ENCODE data around the gene IL4R. TPM values are rescaled to one million over a fixed set of nuclear protein-coding genes. Genes with fewer than 3 reads are reported as not detected.
A peak's percentile ranks its signal among the peaks of the same experiment; 100 is the strongest.

The IL4R gene
- total and polyA plus RNA-seq, 2 experiments from 2014 or later = 6.4 to 17.6 TPM

DNA sequence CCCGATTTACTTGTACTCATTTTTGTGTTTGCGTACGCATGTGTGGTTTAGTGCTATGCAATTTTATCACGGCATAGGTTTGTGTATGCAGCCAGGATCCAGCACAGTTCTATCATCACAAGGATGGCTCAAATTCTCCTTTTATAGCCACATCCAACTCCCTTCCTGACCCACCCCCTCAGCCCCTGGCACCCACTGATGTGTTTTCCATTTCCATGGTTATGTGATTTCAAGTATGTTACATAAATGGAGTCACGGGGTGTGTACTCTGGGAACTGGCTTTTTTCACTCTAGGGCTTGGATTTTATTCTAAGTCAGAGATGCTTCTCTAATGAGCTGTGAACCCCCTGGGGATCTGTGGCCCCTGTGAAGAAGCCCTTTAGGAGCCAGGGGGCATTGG, 16.8 kb downstream of the IL4R start (continued):
- TF ChIP-seq POLR2AphosphoS5 (IDR thresholded peaks at IDR 0.05; ENCODE audit: low read depth) = no peak
- no peak for TF ChIP-seq STAT1 (IDR thresholded peaks at IDR 0.05; ENCODE audit: unreplicated experiment)
- TF ChIP-seq JUNB (IDR thresholded peaks at IDR 0.05; ENCODE audit: unreplicated experiment) = no peak
- TF ChIP-seq CREB1 (CRISPR knock-in tag; IDR thresholded peaks at IDR 0.05; ENCODE audit: low read depth) = no peak
- TF ChIP-seq, protein P1, sequence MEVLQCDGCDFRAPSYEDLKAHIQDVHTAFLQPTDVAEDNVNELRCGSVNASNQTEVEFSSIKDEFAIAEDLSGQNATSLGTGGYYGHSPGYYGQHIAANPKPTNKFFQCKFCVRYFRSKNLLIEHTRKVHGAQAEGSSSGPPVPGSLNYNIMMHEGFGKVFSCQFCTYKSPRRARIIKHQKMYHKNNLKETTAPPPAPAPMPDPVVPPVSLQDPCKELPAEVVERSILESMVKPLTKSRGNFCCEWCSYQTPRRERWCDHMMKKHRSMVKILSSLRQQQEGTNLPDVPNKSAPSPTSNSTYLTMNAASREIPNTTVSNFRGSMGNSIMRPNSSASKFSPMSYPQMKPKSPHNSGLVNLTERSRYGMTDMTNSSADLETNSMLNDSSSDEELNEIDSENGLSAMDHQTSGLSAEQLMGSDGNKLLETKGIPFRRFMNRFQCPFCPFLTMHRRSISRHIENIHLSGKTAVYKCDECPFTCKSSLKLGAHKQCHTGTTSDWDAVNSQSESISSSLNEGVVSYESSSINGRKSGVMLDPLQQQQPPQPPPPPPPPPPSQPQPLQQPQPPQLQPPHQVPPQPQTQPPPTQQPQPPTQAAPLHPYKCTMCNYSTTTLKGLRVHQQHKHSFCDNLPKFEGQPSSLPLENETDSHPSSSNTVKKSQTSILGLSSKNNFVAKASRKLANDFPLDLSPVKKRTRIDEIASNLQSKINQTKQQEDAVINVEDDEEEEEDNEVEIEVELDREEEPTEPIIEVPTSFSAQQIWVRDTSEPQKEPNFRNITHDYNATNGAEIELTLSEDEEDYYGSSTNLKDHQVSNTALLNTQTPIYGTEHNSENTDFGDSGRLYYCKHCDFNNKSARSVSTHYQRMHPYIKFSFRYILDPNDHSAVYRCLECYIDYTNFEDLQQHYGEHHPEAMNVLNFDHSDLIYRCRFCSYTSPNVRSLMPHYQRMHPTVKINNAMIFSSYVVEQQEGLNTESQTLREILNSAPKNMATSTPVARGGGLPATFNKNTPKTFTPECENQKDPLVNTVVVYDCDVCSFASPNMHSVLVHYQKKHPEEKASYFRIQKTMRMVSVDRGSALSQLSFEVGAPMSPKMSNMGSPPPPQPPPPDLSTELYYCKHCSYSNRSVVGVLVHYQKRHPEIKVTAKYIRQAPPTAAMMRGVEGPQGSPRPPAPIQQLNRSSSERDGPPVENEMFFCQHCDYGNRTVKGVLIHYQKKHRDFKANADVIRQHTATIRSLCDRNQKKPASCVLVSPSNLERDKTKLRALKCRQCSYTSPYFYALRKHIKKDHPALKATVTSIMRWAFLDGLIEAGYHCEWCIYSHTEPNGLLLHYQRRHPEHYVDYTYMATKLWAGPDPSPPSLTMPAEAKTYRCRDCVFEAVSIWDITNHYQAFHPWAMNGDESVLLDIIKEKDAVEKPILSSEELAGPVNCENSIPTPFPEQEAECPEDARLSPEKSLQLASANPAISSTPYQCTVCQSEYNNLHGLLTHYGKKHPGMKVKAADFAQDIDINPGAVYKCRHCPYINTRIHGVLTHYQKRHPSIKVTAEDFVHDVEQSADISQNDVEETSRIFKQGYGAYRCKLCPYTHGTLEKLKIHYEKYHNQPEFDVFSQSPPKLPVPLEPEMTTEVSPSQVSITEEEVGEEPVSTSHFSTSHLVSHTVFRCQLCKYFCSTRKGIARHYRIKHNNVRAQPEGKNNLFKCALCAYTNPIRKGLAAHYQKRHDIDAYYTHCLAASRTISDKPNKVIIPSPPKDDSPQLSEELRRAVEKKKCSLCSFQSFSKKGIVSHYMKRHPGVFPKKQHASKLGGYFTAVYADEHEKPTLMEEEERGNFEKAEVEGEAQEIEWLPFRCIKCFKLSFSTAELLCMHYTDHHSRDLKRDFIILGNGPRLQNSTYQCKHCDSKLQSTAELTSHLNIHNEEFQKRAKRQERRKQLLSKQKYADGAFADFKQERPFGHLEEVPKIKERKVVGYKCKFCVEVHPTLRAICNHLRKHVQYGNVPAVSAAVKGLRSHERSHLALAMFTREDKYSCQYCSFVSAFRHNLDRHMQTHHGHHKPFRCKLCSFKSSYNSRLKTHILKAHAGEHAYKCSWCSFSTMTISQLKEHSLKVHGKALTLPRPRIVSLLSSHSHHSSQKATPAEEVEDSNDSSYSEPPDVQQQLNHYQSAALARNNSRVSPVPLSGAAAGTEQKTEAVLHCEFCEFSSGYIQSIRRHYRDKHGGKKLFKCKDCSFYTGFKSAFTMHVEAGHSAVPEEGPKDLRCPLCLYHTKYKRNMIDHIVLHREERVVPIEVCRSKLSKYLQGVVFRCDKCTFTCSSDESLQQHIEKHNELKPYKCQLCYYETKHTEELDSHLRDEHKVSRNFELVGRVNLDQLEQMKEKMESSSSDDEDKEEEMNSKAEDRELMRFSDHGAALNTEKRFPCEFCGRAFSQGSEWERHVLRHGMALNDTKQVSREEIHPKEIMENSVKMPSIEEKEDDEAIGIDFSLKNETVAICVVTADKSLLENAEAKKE (CRISPR knock-in tag; IDR thresholded peaks at IDR 0.05) = no peak
- no peak for TF ChIP-seq NANOG (IDR thresholded peaks at IDR 0.05; ENCODE audit: borderline replicate concordance)

DNA sequence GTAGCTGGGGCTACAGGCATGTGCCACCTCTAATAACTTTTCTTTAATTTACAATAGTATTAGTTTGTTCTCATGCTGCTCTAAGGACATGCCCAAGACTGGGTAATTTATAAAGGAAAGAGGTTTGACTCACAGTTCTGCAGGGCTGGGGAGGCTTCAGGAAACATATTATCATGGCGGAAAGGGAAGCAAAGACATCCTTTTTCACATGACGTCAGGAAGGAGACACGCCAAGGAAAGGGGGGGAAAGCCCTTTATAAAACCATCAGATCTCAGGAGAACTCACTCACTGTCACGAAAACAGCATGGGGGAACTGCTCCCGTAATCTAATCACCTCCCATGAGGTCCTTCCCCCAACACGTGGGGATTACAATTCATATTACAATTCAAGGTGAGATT, 18.3 kb downstream of the IL4R start:
- peaks cover 20% of the 10 kb centered on the region for H3K4me1 ChIP-seq (ENCODE audit: insufficient read depth)
- Mint-ChIP-seq H3K4me3 (no peak overlapping the region), H3K36me3 (ENCODE audit: low read depth) (peaks cover 24% of the 10 kb centered on the region), H3K9me3 (peaks cover 8% of the 10 kb centered on the region; the same call in 2 of the 3 replicates), H3K27ac (peak overlapping the region; percentile 75; the same call in 1 of the 2 replicates), H3K4me1 (peaks cover 29% of the 10 kb centered on the region), H3K27me3 (ENCODE audit: insufficient read depth, low read depth, poor library complexity) (no peaks in the 10 kb centered on the region)
- H3K79me2 ChIP-seq (replicated peaks; ENCODE audit: insufficient read depth) = peaks cover 14% of the 10 kb centered on the region
- no peaks in the 10 kb centered on the region for H3K27me3 ChIP-seq (ENCODE audit: insufficient read depth)
- no peak overlapping the region for H3K4me3 ChIP-seq
- no peak overlapping the region for H3K27ac ChIP-seq (ENCODE audit: low read depth)
- no peaks in the 10 kb centered on the region for H3K36me3 ChIP-seq (ENCODE audit: insufficient read depth)
- no peak overlapping the region for H3K4me2 ChIP-seq
- H2AFZ ChIP-seq = no peak overlapping the region
- H3F3A ChIP-seq (replicated peaks; ENCODE audit: low read depth) = peaks cover 6% of the 10 kb centered on the region
- DNase-seq (ENCODE audit: low spot score) (no peak), ATAC-seq (no peak)
- no peaks in the 10 kb centered on the region for H3K9me2 ChIP-seq (ENCODE audit: insufficient read depth)
- 0 out of 2 replicates have a peak, but pooled peaks cover 2% of the 10 kb centered on the region for H4K20me1 ChIP-seq (replicated peaks; ENCODE audit: insufficient read depth)
- TF ChIP-seq ZNF114 (CRISPR knock-in tag; IDR thresholded peaks at IDR 0.05) (no peak), NANOG (IDR thresholded peaks at IDR 0.05; ENCODE audit: borderline replicate concordance) (no peak), POLR2AphosphoS5 (IDR thresholded peaks at IDR 0.05; ENCODE audit: low read depth) (no peak), EZH2 (IDR thresholded peaks at IDR 0.05; ENCODE audit: low read depth, unreplicated experiment) (no peak), EZH2phosphoT487 (IDR thresholded peaks at IDR 0.05; ENCODE audit: unreplicated experiment) (no peak), CREB1 (CRISPR knock-in tag; IDR thresholded peaks at IDR 0.05; ENCODE audit: low read depth) (no peak), JUNB (IDR thresholded peaks at IDR 0.05; ENCODE audit: unreplicated experiment) (no peak)
- TF ChIP-seq, protein P2, sequence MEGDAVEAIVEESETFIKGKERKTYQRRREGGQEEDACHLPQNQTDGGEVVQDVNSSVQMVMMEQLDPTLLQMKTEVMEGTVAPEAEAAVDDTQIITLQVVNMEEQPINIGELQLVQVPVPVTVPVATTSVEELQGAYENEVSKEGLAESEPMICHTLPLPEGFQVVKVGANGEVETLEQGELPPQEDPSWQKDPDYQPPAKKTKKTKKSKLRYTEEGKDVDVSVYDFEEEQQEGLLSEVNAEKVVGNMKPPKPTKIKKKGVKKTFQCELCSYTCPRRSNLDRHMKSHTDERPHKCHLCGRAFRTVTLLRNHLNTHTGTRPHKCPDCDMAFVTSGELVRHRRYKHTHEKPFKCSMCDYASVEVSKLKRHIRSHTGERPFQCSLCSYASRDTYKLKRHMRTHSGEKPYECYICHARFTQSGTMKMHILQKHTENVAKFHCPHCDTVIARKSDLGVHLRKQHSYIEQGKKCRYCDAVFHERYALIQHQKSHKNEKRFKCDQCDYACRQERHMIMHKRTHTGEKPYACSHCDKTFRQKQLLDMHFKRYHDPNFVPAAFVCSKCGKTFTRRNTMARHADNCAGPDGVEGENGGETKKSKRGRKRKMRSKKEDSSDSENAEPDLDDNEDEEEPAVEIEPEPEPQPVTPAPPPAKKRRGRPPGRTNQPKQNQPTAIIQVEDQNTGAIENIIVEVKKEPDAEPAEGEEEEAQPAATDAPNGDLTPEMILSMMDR (conservative IDR thresholded peaks at IDR 0.05; ENCODE audit: low read depth in 2 of 2) = no peak
- TF ChIP-seq, protein P3, sequence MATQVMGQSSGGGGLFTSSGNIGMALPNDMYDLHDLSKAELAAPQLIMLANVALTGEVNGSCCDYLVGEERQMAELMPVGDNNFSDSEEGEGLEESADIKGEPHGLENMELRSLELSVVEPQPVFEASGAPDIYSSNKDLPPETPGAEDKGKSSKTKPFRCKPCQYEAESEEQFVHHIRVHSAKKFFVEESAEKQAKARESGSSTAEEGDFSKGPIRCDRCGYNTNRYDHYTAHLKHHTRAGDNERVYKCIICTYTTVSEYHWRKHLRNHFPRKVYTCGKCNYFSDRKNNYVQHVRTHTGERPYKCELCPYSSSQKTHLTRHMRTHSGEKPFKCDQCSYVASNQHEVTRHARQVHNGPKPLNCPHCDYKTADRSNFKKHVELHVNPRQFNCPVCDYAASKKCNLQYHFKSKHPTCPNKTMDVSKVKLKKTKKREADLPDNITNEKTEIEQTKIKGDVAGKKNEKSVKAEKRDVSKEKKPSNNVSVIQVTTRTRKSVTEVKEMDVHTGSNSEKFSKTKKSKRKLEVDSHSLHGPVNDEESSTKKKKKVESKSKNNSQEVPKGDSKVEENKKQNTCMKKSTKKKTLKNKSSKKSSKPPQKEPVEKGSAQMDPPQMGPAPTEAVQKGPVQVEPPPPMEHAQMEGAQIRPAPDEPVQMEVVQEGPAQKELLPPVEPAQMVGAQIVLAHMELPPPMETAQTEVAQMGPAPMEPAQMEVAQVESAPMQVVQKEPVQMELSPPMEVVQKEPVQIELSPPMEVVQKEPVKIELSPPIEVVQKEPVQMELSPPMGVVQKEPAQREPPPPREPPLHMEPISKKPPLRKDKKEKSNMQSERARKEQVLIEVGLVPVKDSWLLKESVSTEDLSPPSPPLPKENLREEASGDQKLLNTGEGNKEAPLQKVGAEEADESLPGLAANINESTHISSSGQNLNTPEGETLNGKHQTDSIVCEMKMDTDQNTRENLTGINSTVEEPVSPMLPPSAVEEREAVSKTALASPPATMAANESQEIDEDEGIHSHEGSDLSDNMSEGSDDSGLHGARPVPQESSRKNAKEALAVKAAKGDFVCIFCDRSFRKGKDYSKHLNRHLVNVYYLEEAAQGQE (IDR thresholded peaks at IDR 0.05; ENCODE audit: unreplicated experiment) = no peak

All from GM23338 (cell line).